Spinal cord (tissue), 10 donors: ENCODE data around the gene C3orf49. TPM values are rescaled to one million over a fixed set of nuclear protein-coding genes. Genes with fewer than 3 reads are reported as not detected.

Experiments
- DNase-seq, 6 donors: peaks; one replicate each; pipeline versions ENCODE4 v3.0.0 to v3.0.0-alpha.2; 2013 to 2015; ENCODE audit warnings: low spot score in 6 of 6, low read depth in 4 of 6
- H3K27ac ChIP-seq: one replicate; pipeline ENCODE4 v1.5.1; 2013; ENCODE audit warnings: low read depth, low read length, control low read depth
- H3K27me3 ChIP-seq: one replicate; pipeline ENCODE4 v1.6.1; 2013; ENCODE audit warnings: low read length; ENCODE audit not compliant: control insufficient read depth, insufficient read depth
- H3K36me3 ChIP-seq: one replicate; pipeline ENCODE4 v1.6.1; 2013; ENCODE audit warnings: low read length; ENCODE audit not compliant: control insufficient read depth, insufficient read depth
- H3K4me1 ChIP-seq: one replicate; pipeline ENCODE4 v1.6.1; 2013; ENCODE audit warnings: low read length; ENCODE audit not compliant: control insufficient read depth, insufficient read depth
- H3K4me3 ChIP-seq: one replicate; pipeline ENCODE4 v1.5.1; 2013; ENCODE audit warnings: low read depth, low read length, control low read depth
- H3K9me3 ChIP-seq: one replicate; pipeline ENCODE4 v1.6.1; 2013; ENCODE audit warnings: low read length; ENCODE audit not compliant: control insufficient read depth, insufficient read depth
- WGBS: methylation state at CpG from one replicate; pipeline ENCODE4 v1.1.5; 2013; ENCODE audit warnings: missing lambda C conversion rate; ENCODE audit not compliant: insufficient coverage; 5-methylcytosine and 5-hydroxymethylcytosine counted together
- polyA plus RNA-seq, 2 donors: library from polyadenylated mRNA; unstranded; fragments of 120-200 nt; gene quantifications; one replicate each; pipeline ENCODE4 v1.2.1, GENCODE V29; 2013; ENCODE audit not compliant: insufficient read length in 2 of 2
- total RNA-seq, 2 donors: library from RNA; depleted of rRNA in 1 of 2; stranded (reverse); fragments of 120-200 nt in 1 of 2; fragments of >200 nt in 1 of 2; gene quantifications; one replicate each; pipeline versions ENCODE4 v1.2.3 to v1.2.4, GENCODE V29; 2013 to 2014
- donor health status: healthy.

The C3orf49 gene
- total and polyA plus RNA-seq, 4 donors: 1.3 to 2.0 TPM; not detected in 2

DNA sequence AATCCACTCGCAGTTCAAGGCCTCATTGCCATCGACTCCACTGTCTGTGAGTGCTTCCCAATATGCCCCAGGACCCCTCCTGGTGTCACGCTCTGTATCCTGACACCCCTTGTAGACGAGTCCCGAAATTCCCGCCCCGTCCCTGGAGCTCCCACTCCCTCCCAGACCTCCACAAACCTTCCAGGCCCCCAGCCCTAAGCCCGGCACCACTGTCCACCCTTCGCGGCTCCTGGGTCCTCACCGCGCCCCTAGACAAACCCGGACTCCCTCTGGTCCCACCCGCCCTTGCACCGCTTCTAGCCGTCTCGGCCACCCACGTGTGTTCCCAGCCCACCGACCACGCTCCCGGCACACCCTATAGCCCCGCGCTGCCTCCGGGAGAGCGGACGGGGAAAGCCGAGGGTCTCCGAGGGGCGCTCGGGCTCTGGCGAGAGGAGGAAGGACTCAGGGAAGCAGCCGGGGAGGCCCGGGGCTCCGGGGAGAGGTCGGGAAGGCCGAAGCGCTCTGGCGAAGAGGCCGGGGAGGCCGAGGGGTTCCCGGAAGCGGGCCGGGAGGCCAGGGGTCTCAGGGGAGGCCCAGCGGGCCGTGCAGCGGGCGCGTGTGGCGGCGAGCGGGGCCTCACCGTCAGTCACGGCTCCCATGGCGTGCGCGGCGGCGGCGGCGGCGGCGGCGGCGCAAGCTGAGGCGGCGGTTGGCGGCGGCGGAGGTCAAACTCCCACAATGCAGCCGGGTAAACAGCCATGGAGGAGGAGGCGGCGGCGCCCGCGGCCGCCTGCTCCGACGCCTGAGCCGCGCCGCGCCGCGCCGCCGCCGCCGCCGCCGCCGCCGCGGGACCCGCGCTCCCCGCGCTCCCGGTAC, 44.3 kb downstream of the C3orf49 start, which contains the start of the genes ATXN7 and THOC7:
Gene ATXN7, plus strand, starts transcription at position 718 of the 858 bp plus-strand sequence. CDS start 48,732 bp downstream, outside the sequence.
Gene THOC7, minus strand, starts transcription at position 656 of the 858 bp plus-strand sequence. Its CDS starts 15 bp downstream, at position 641.
- H3K9me3 ChIP-seq: no peaks in the 10 kb centered on the region
- under 1% methylated on average over 98 of the region's 98 CpGs for WGBS

GRCh38 chr3:63864008-63864964, 45.2 kb downstream of the C3orf49 start:
- DNase-seq: peak in 3 of 6 donors; percentile 15 to 65 (median 41)
- peaks cover 7% of the 10 kb centered on the region for H3K4me1 ChIP-seq
- WGBS: under 1% methylated on average over 82 of the region's 93 CpGs
- no peaks in the 10 kb centered on the region for H3K27me3 ChIP-seq
- H3K4me3 ChIP-seq: peak overlapping the region; percentile 71
- H3K27ac ChIP-seq: no peak overlapping the region
- H3K9me3 ChIP-seq: no peaks in the 10 kb centered on the region
- H3K36me3 ChIP-seq: no peaks in the 10 kb centered on the region

More for the DNA sequence above, 44.3 kb downstream of the C3orf49 start, which contains the start of the genes ATXN7 and THOC7:
- Histone ChIP-seq H3K4me3 (peak within 1 kb of the TSS; percentile 77), H3K27ac (peak within 1 kb of the TSS; percentile 42), H3K4me1 (peaks cover 7% of the 10 kb centered on the region), H3K36me3 (no peaks in the 10 kb centered on the region), H3K27me3 (no peaks in the 10 kb centered on the region)
- DNase-seq: peak in 3 of 6 donors; percentile 28 to 89 (median 87)

DNA sequence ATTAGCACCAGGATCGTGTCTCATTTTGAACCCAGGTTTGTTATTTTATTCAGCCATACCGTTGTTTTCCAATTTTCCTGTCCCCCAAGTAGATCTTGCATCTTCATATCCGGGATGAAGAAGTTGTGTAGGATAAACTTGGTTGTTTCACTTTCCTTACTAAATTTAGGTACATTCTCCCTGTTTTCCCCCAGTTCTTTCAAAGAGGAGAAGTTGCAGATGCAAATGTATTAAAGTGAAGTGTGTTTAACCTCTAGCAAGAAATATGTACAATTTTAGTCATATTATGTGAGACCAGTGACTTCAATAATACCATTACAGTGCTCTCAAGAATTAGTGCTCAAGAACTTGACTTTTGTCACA, 45.8 kb downstream of the C3orf49 start:
- H3K4me1 ChIP-seq: peaks cover 7% of the 10 kb centered on the region
- no CpG with 5 or more reads among the region's 3 CpGs for WGBS
- H3K27ac ChIP-seq: no peak overlapping the region
- H3K9me3 ChIP-seq: no peaks in the 10 kb centered on the region
- no peak for DNase-seq
- no peaks in the 10 kb centered on the region for H3K27me3 ChIP-seq
- peak overlapping the region; percentile 71 for H3K4me3 ChIP-seq
- no peaks in the 10 kb centered on the region for H3K36me3 ChIP-seq

- Histone ChIP-seq H3K4me3 (no peak overlapping the region), H3K9me3 (no peaks in the 10 kb centered on the region), H3K27me3 (no peaks in the 10 kb centered on the region), H3K36me3 (no peaks in the 10 kb centered on the region), H3K4me1 (peaks cover 4% of the 10 kb centered on the region), H3K27ac (no peak overlapping the region)
- no CpG with 5 or more reads among the region's 1 CpG for WGBS
- no peak for DNase-seq
These were observed 48.1 kb downstream of the C3orf49 start for GRCh38 chr3:63867225-63867624.

- Histone ChIP-seq H3K27me3 (no peaks in the 10 kb centered on the region), H3K27ac (no peak overlapping the region), H3K4me3 (no peak overlapping the region), H3K4me1 (no peaks in the 10 kb centered on the region), H3K36me3 (no peaks in the 10 kb centered on the region), H3K9me3 (no peaks in the 10 kb centered on the region)
- no CpG with 5 or more reads among the region's 3 CpGs for WGBS
- no peak for DNase-seq
These were observed 51.0 kb downstream of the C3orf49 start for GRCh38 chr3:63869940-63870614.

GRCh38 chr3:63870615-63871005, 51.5 kb downstream of the C3orf49 start:
- Histone ChIP-seq H3K4me3 (no peak overlapping the region), H3K27ac (no peak overlapping the region), H3K27me3 (no peaks in the 10 kb centered on the region), H3K4me1 (no peaks in the 10 kb centered on the region), H3K36me3 (no peaks in the 10 kb centered on the region), H3K9me3 (no peaks in the 10 kb centered on the region)
- WGBS: no CpG with 5 or more reads among the region's 2 CpGs
- DNase-seq: no peak

GRCh38 chr3:63872135-63872924, 53.2 kb downstream of the C3orf49 start:
- no peaks in the 10 kb centered on the region for H3K9me3 ChIP-seq
- no CpG with 5 or more reads among the region's 2 CpGs for WGBS
- H3K4me1 ChIP-seq: peaks cover 2% of the 10 kb centered on the region
- no peaks in the 10 kb centered on the region for H3K27me3 ChIP-seq
- DNase-seq: no peak
- H3K36me3 ChIP-seq: no peaks in the 10 kb centered on the region
- H3K4me3 ChIP-seq: no peak overlapping the region
- H3K27ac ChIP-seq: no peak overlapping the region

GRCh38 chr3:63874769-63875168, 55.7 kb downstream of the C3orf49 start:
- H3K4me3 ChIP-seq: no peak overlapping the region
- H3K4me1 ChIP-seq: peaks cover 8% of the 10 kb centered on the region
- no peaks in the 10 kb centered on the region for H3K9me3 ChIP-seq
- no peaks in the 10 kb centered on the region for H3K27me3 ChIP-seq
- H3K27ac ChIP-seq: no peak overlapping the region
- H3K36me3 ChIP-seq: no peaks in the 10 kb centered on the region
- WGBS: no CpG with 5 or more reads among the region's 3 CpGs
- DNase-seq: no peak
